Measurements from ENCODE around the gene ONECUT2.

Gene ONECUT2

DNA sequence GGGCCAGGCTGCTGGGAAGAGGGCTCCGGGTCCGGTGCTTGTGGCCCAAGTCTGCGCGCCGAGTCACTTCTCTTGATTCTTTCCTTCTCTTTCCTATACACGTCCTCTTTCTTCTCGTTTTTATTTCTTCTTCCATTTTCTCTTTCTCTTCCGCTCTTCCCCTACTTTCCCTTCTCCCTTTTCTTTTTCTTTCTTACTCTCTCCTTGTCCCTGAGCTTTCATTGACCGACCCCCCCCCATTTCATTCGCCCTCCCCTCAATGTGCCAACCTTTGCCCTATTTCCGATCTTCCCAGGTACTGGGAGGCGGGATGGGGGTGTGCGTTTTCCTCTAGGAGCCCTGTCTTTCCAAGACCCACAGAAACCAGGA, 1.8 kb downstream of the ONECUT2 start:
- H3K27ac Mint-ChIP-seq: peak overlapping the region; percentile 65
- H3K36me3 Mint-ChIP-seq (ENCODE audit: low read depth): no peaks in the 10 kb centered on the region
- H3K27me3 Mint-ChIP-seq: peaks cover 90% of the 10 kb centered on the region
- H3K9me3 Mint-ChIP-seq: peaks cover 3% of the 10 kb centered on the region
- peak overlapping the region; percentile 56 for H3K4me3 Mint-ChIP-seq
- H3K4me1 Mint-ChIP-seq (ENCODE audit: low read depth): peaks cover 58% of the 10 kb centered on the region

- peak overlapping the region; percentile 56 for H3K4me3 Mint-ChIP-seq
- peaks cover 58% of the 10 kb centered on the region for H3K4me1 Mint-ChIP-seq (ENCODE audit: low read depth)
- H3K27ac Mint-ChIP-seq: peak overlapping the region; percentile 65
- peaks cover 90% of the 10 kb centered on the region for H3K27me3 Mint-ChIP-seq
- H3K9me3 Mint-ChIP-seq: no peaks in the 10 kb centered on the region
- H3K36me3 Mint-ChIP-seq (ENCODE audit: low read depth): no peaks in the 10 kb centered on the region
These were observed 2.2 kb downstream of the ONECUT2 start for GRCh38 chr18:57437402-57437765.

DNA sequence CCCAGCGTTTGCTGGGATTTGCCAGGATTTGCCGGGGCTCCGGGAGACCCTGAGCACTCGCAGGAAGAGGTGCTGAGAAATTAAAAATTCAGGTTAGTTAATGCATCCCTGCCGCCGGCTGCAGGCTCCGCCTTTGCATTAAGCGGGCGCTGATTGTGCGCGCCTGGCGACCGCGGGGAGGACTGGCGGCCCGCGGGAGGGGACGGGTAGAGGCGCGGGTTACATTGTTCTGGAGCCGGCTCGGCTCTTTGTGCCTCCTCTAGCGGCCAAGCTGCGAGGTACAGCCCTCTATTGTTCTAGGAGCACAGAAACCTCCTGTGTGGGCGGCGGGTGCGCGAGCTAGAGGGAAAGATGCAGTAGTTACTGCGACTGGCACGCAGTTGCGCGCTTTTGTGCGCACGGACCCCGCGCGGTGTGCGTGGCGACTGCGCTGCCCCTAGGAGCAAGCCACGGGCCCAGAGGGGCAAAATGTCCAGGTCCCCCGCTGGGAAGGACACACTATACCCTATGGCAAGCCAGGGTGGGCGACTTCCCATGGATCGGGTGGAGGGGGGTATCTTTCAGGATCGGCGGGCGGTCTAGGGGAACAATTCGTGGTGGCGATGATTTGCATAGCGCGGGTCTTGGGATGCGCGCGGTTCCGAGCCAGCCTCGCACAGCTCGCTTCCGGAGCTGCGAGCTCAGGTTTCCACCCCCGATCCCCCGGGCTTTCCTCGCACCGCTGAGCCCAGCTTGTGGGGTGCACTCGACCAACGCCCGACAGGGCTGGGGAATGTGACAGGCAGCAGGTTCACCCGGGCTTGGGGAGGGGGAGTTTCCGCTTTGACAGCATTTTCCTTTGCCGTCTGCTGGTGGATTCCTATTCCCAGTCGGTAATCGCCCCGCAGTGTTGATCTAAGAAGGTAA, 2.8 kb downstream of the ONECUT2 start:
- Mint-ChIP-seq H3K27ac (peak overlapping the region; percentile 65), H3K9me3 (no peaks in the 10 kb centered on the region), H3K27me3 (peaks cover 90% of the 10 kb centered on the region), H3K4me3 (peak overlapping the region; percentile 27), H3K4me1 (ENCODE audit: low read depth) (peaks cover 58% of the 10 kb centered on the region), H3K36me3 (ENCODE audit: low read depth) (no peaks in the 10 kb centered on the region)

- peak overlapping the region; percentile 27 for H3K4me3 Mint-ChIP-seq
- peak overlapping the region; percentile 21 for H3K27ac Mint-ChIP-seq
- no peaks in the 10 kb centered on the region for H3K9me3 Mint-ChIP-seq
- H3K27me3 Mint-ChIP-seq: peaks cover 90% of the 10 kb centered on the region
- H3K36me3 Mint-ChIP-seq (ENCODE audit: low read depth): no peaks in the 10 kb centered on the region
- H3K4me1 Mint-ChIP-seq (ENCODE audit: low read depth): peaks cover 58% of the 10 kb centered on the region
These were observed 3.8 kb downstream of the ONECUT2 start for GRCh38 chr18:57438743-57439608.

DNA sequence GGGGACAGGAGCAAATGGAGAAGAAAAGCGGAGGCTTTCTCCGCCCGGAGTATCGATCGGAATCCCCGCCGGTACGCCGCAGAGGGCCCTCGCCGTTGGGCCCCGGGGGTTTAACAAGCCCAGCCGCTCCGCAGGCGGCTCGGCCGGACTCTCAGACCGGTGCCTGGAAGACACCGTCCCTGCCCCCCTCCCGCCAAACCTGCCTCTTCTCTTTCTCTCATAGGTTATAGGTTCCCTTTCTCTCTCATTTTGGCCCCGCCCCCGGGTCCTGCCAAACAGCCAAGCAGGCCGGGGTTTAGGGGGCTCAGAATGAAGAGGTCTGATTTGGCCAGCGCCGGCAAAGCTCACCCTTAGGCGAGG, 4.4 kb downstream of the ONECUT2 start:
- Mint-ChIP-seq H3K36me3 (ENCODE audit: low read depth) (no peaks in the 10 kb centered on the region), H3K4me3 (peak overlapping the region; percentile 13), H3K27me3 (peaks cover 90% of the 10 kb centered on the region), H3K27ac (no peak overlapping the region), H3K4me1 (ENCODE audit: low read depth) (peaks cover 54% of the 10 kb centered on the region), H3K9me3 (no peaks in the 10 kb centered on the region)

DNA sequence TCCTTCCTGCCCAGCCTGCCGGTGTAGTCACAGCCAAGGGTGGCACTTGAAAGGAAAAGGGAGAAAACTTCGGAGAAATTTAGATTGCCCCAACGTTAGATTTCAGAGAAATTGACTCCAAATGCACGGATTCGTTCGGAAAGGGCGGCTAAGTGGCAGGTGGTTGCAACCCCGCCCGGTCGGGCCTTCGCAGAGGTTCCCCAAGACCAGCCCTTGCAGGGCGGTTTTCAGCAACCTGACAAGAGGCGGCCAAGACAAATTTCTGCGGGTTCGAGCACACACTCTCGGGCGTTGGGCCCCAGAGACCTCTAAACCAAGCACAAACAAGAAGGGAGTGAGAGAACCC, 4.8 kb downstream of the ONECUT2 start:
- Mint-ChIP-seq H3K27me3 (peaks cover 89% of the 10 kb centered on the region), H3K4me3 (peak overlapping the region; percentile 13), H3K36me3 (ENCODE audit: low read depth) (no peaks in the 10 kb centered on the region), H3K9me3 (no peaks in the 10 kb centered on the region), H3K27ac (no peak overlapping the region), H3K4me1 (ENCODE audit: low read depth) (peaks cover 51% of the 10 kb centered on the region)

DNA sequence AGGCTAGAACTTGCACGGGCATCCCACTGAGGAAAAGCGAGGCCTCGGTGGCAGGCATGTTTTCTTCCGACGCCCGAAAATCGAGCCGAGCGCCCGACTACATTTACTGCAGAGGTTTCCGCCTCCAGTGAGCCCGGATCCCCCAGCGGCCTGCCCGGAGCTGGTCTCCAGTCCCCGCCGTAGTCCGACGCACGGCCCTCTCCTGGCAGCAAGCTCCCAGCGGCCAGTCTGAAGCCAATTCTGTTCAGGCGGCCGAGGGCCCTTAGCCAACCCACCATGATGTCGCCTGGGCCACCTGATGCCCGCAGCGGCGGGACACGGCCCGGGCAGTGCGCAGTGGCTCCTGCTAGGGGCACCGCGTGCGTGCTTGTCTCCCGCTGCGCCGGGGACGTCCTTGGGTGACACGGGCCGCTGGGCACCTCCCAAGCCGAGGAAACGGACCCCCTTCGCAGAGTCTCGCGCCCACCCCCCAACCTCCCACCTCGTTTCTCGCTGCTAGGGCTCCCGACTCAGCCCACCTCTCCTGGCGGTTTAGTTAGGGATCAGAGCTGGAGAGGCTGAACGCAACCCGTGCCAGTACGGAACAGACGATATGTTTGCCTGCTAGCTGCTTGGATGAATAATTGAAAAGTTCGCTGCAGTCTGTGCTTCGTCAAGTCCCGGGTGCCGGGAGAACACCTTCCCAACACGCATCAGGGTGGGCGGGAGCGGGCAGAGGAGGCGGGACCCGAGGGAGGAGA, 5.3 kb downstream of the ONECUT2 start:
- Mint-ChIP-seq H3K36me3 (ENCODE audit: low read depth) (no peaks in the 10 kb centered on the region), H3K4me3 (peak overlapping the region; percentile 61), H3K27ac (peak overlapping the region; percentile 36), H3K9me3 (no peaks in the 10 kb centered on the region), H3K4me1 (ENCODE audit: low read depth) (peaks cover 51% of the 10 kb centered on the region), H3K27me3 (peaks cover 94% of the 10 kb centered on the region)

GRCh38 chr18:57441071-57441794, 6.1 kb downstream of the ONECUT2 start:
- Mint-ChIP-seq H3K27ac (peak overlapping the region; percentile 36), H3K27me3 (peaks cover 96% of the 10 kb centered on the region), H3K9me3 (no peaks in the 10 kb centered on the region), H3K4me1 (ENCODE audit: low read depth) (peaks cover 47% of the 10 kb centered on the region), H3K36me3 (ENCODE audit: low read depth) (no peaks in the 10 kb centered on the region), H3K4me3 (peak overlapping the region; percentile 61)

- Mint-ChIP-seq H3K27ac (no peak overlapping the region), H3K27me3 (peaks cover 93% of the 10 kb centered on the region), H3K9me3 (no peaks in the 10 kb centered on the region), H3K4me3 (no peak overlapping the region), H3K4me1 (ENCODE audit: low read depth) (peaks cover 29% of the 10 kb centered on the region), H3K36me3 (ENCODE audit: low read depth) (no peaks in the 10 kb centered on the region)
These were observed 8.1 kb downstream of the ONECUT2 start for GRCh38 chr18:57443247-57443646.

GRCh38 chr18:57443702-57444101, 8.5 kb downstream of the ONECUT2 start:
- no peaks in the 10 kb centered on the region for H3K36me3 Mint-ChIP-seq (ENCODE audit: low read depth)
- H3K4me1 Mint-ChIP-seq (ENCODE audit: low read depth): peaks cover 25% of the 10 kb centered on the region
- no peak overlapping the region for H3K4me3 Mint-ChIP-seq
- no peaks in the 10 kb centered on the region for H3K9me3 Mint-ChIP-seq
- no peak overlapping the region for H3K27ac Mint-ChIP-seq
- peaks cover 93% of the 10 kb centered on the region for H3K27me3 Mint-ChIP-seq

GRCh38 chr18:57444301-57444759, 9.2 kb downstream of the ONECUT2 start:
- Mint-ChIP-seq H3K4me1 (ENCODE audit: low read depth) (peaks cover 18% of the 10 kb centered on the region), H3K4me3 (no peak overlapping the region), H3K27me3 (peaks cover 87% of the 10 kb centered on the region), H3K9me3 (no peaks in the 10 kb centered on the region), H3K36me3 (ENCODE audit: low read depth) (no peaks in the 10 kb centered on the region), H3K27ac (no peak overlapping the region)

- Mint-ChIP-seq H3K4me1 (ENCODE audit: low read depth) (peaks cover 10% of the 10 kb centered on the region), H3K27me3 (peaks cover 78% of the 10 kb centered on the region), H3K36me3 (ENCODE audit: low read depth) (no peaks in the 10 kb centered on the region), H3K4me3 (no peak overlapping the region), H3K9me3 (no peaks in the 10 kb centered on the region), H3K27ac (no peak overlapping the region)
These were observed 10.5 kb downstream of the ONECUT2 start for GRCh38 chr18:57445488-57446319.

GRCh38 chr18:57446322-57446721, 11.1 kb downstream of the ONECUT2 start:
- Mint-ChIP-seq H3K27ac (no peak overlapping the region), H3K9me3 (no peaks in the 10 kb centered on the region), H3K4me3 (no peak overlapping the region), H3K27me3 (peaks cover 72% of the 10 kb centered on the region), H3K36me3 (ENCODE audit: low read depth) (no peaks in the 10 kb centered on the region), H3K4me1 (ENCODE audit: low read depth) (peaks cover 4% of the 10 kb centered on the region)
